HCT116 (cell line): ENCODE results near the gene FBXO7. TPM values are rescaled to one million over a fixed set of nuclear protein-coding genes. Genes with fewer than 3 reads are reported as not detected.

Experiments
- ATAC-seq: fragments of 200-7000 bp; cut with Tn5 transposase; 2 replicates; pipeline ENCODE4 v1.9.1; 2020; ENCODE audit warnings: mild to moderate bottlenecking, moderate library complexity
- BruUV-seq: library from RNA; stranded (reverse); fragments of 400-500 nt; replicated peaks from 2 replicates; lab custom pipeline; 2021; lab: Mats Ljungman, UMichigan
- CTCF ChIA-PET: fragments of 300-600 bp; sonication (Branson Sonifier 250); formaldehyde crosslinking; loops from one replicate; lab custom pipeline; 2021; ENCODE audit warnings: antibody characterized with exemption; lab: Charles Lee
- POLR2A ChIA-PET: fragments of 300-600, 350-600 bp; sonication (Branson Sonifier 250); formaldehyde crosslinking; loops from one replicate; lab custom pipeline; 2021; ENCODE audit warnings: antibody characterized with exemption; lab: Charles Lee
- RAD21 ChIA-PET, 2 experiments: fragments of 300-600 bp; sonication (Branson Sonifier 250); formaldehyde crosslinking; loops; one replicate each; lab custom pipeline; 2023; ENCODE audit warnings: low total read pairs in 2 of 2; ENCODE audit not compliant: uncharacterized antibody in 2 of 2, unreplicated experiment in 2 of 2, low non-redundant PET in 1 of 2; lab: Charles Lee
- DNase-seq: peaks from one replicate; pipeline ENCODE4 v3.0.0-alpha.2; 2010; ENCODE audit warnings: low read depth, low spot score
- H2AFZ ChIP-seq: fragments of 200-600 bp; shearing (Covaris generic), sonication (generic); 2 replicates; pipeline ENCODE4 v1.6.1; 2017; ENCODE audit warnings: low read depth, mixed run types, mixed read lengths, antibody characterized with exemption, low read length; ENCODE audit not compliant: poor library complexity, severe bottlenecking
- H3K27ac ChIP-seq: 2 replicates; pipeline ENCODE4 v1.5.1; 2012; ENCODE audit warnings: low read depth, low read length
- H3K27me3 ChIP-seq: fragments of 200-600 bp; sonication (generic); 2 replicates; pipeline ENCODE4 v1.6.1; 2016; ENCODE audit warnings: mixed run types, low read length, mixed read lengths; ENCODE audit not compliant: insufficient read depth
- H3K36me3 ChIP-seq, 2 experiments: fragments of 200-500 bp in 1 of 2; fragments of 200-600 bp in 1 of 2; sonication (Bioruptor generic) in 1 of 2; sonication (generic) in 1 of 2; 2 replicates each; pipeline versions ENCODE4 v1.5.1 to v1.6.1; 2014 to 2016; ENCODE audit warnings: low read length in 2 of 2, inconsistent platforms in 1 of 2, mixed read lengths in 1 of 2, mixed run types in 1 of 2; ENCODE audit not compliant: insufficient read depth in 2 of 2, control insufficient read depth in 1 of 2
- H3K4me1 ChIP-seq, 2 experiments: fragments of 200-600 bp in 1 of 2; sonication (generic) in 1 of 2; 2 replicates each; pipeline versions ENCODE4 v1.5.1 to v1.6.1; 2012 to 2017; ENCODE audit warnings: low read length in 2 of 2, inconsistent platforms in 1 of 2, mild to moderate bottlenecking in 1 of 2, mixed read lengths in 1 of 2, mixed run types in 1 of 2, moderate library complexity in 1 of 2; ENCODE audit not compliant: insufficient read depth in 2 of 2, control insufficient read depth in 1 of 2
- H3K4me2 ChIP-seq: fragments of 200-600 bp; sonication (generic); 2 replicates; pipeline ENCODE4 v1.6.1; 2017; ENCODE audit warnings: mixed run types, low read length, mixed read lengths
- H3K4me3 ChIP-seq, 2 experiments: fragments of 200-600 bp in 1 of 2; sonication (generic) in 1 of 2; replicated peaks in 1 of 2; 2 replicates each; pipeline ENCODE4 v1.5.1; 2011 to 2016; ENCODE audit warnings: low read length in 2 of 2, control low read depth in 1 of 2, low read depth in 1 of 2, mild to moderate bottlenecking in 1 of 2, mixed read lengths in 1 of 2, mixed run types in 1 of 2
- H3K79me2 ChIP-seq: fragments of 200-600 bp; sonication (generic); 2 replicates; pipeline ENCODE4 v1.6.1; 2017; ENCODE audit warnings: mild to moderate bottlenecking, mixed run types, low read length, moderate library complexity, mixed read lengths; ENCODE audit not compliant: insufficient read depth
- H3K9ac ChIP-seq: fragments of 200-600 bp; sonication (generic); 2 replicates; pipeline ENCODE4 v1.6.1; 2016; ENCODE audit warnings: low read length, mixed read lengths
- H3K9me2 ChIP-seq: fragments of 200-600 bp; sonication (generic), shearing (Covaris generic); 2 replicates; pipeline ENCODE4 v1.6.1; 2017; ENCODE audit warnings: mixed run types, mild to moderate bottlenecking, moderate library complexity; ENCODE audit not compliant: insufficient read depth
- H3K9me3 ChIP-seq, 2 experiments: fragments of 200-500 bp in 1 of 2; fragments of 200-600 bp in 1 of 2; sonication (Bioruptor generic) in 1 of 2; sonication (generic) in 1 of 2; 2 replicates each; pipeline ENCODE4 v1.6.1; 2014 to 2017; ENCODE audit warnings: low read length in 2 of 2, mixed read lengths in 2 of 2, inconsistent platforms in 1 of 2, low read depth in 1 of 2, mild to moderate bottlenecking in 1 of 2, mixed run types in 1 of 2, moderate library complexity in 1 of 2; ENCODE audit not compliant: control insufficient read depth in 1 of 2, insufficient read depth in 1 of 2
- H4K20me1 ChIP-seq: fragments of 200-600 bp; sonication (generic), shearing (Covaris generic); 2 replicates; pipeline ENCODE4 v1.6.1; 2017; ENCODE audit warnings: mixed run types, mild to moderate bottlenecking, moderate library complexity; ENCODE audit not compliant: insufficient read depth
- ATF3 ChIP-seq: IDR thresholded peaks from 2 replicates; pipeline ENCODE4 v1.6.1; 2012
- CBX3 ChIP-seq: IDR thresholded peaks from 2 replicates; pipeline ENCODE4 v1.6.1; 2012; ENCODE audit warnings: low read depth
- CEBPB ChIP-seq: IDR thresholded peaks from 2 replicates; pipeline ENCODE4 v1.6.1; 2012; ENCODE audit warnings: low read depth
- CTCF ChIP-seq, 3 experiments: fragments of 200-600 bp in 1 of 3; sonication (generic) in 1 of 3; IDR thresholded peaks in 2 of 3; conservative IDR thresholded peaks in 1 of 3; 2 replicates each; pipeline ENCODE4 v1.5.1; 2012 to 2017; ENCODE audit warnings: low read depth in 2 of 3, low read length in 2 of 3, antibody characterized with exemption in 1 of 3, borderline replicate concordance in 1 of 3, control low read depth in 1 of 3, mild to moderate bottlenecking in 1 of 3, mixed read lengths in 1 of 3, mixed run types in 1 of 3, moderate library complexity in 1 of 3; ENCODE audit not compliant: insufficient read depth in 1 of 3
- ELF1 ChIP-seq: IDR thresholded peaks from 2 replicates; pipeline ENCODE4 v1.6.1; 2012; ENCODE audit warnings: low read depth, borderline replicate concordance
- EZH2 ChIP-seq: fragments of 200-600 bp; sonication (generic); IDR thresholded peaks from 2 replicates; pipeline ENCODE4 v1.6.1; 2017; ENCODE audit warnings: antibody characterized with exemption, mixed run types
- EZH2phosphoT487 ChIP-seq: fragments of 200-600 bp; IDR thresholded peaks from 2 replicates; pipeline ENCODE4 v1.6.1; 2018; ENCODE audit warnings: antibody characterized with exemption, borderline replicate concordance
- FOSL1 ChIP-seq: IDR thresholded peaks from 2 replicates; pipeline ENCODE4 v1.6.1; 2012; ENCODE audit warnings: low read depth
- JUND ChIP-seq: IDR thresholded peaks from 2 replicates; pipeline ENCODE4 v1.6.1; 2012
- MAX ChIP-seq: IDR thresholded peaks from 2 replicates; pipeline ENCODE4 v1.6.1; 2012
- POLR2A ChIP-seq: IDR thresholded peaks from 2 replicates; pipeline ENCODE4 v1.7.0; 2011; ENCODE audit warnings: borderline replicate concordance; ENCODE audit not compliant: insufficient read depth, insufficient read length; ENCODE audit errors: extremely low read depth
- POLR2AphosphoS5 ChIP-seq: IDR thresholded peaks from 2 replicates; pipeline ENCODE4 v1.6.1; 2011; ENCODE audit warnings: mild to moderate bottlenecking, low read depth, low read length, moderate library complexity
- RAD21 ChIP-seq: IDR thresholded peaks from 2 replicates; pipeline ENCODE4 v1.6.1; 2012; ENCODE audit warnings: low read depth, mild to moderate bottlenecking
- SP1 ChIP-seq: IDR thresholded peaks from 2 replicates; pipeline ENCODE4 v1.6.1; 2012; ENCODE audit warnings: low read depth
- SRF ChIP-seq: IDR thresholded peaks from 2 replicates; pipeline ENCODE4 v1.6.1; 2012; ENCODE audit warnings: low read depth
- TCF7L2 ChIP-seq: IDR thresholded peaks from 2 replicates; pipeline ENCODE4 v1.7.0; 2011; ENCODE audit warnings: borderline replicate concordance, inconsistent platforms; ENCODE audit not compliant: insufficient read depth, insufficient read length; ENCODE audit errors: extremely low read depth
- YY1 ChIP-seq: IDR thresholded peaks from 2 replicates; pipeline ENCODE4 v1.6.1; 2011; ENCODE audit warnings: low read length, low read depth, moderate library complexity, mild to moderate bottlenecking; ENCODE audit not compliant: insufficient replicate concordance; ENCODE audit errors: extremely low read depth
- ZFX ChIP-seq: fragments of 450-650 bp; IDR thresholded peaks from 2 replicates; pipeline ENCODE4 v1.6.1; 2017
- intact Hi-C: fragments of 100-400 bp; cut with micrococcal nuclease; formaldehyde crosslinking; loops from 2 replicates; pipeline ENCODE4 v1.10.0; 2022
- total RNA-seq: library from RNA; stranded (reverse); gene quantifications from one replicate; pipeline ENCODE4 v1.2.1, GENCODE V29; 2021; ENCODE audit not compliant: unreplicated experiment

The FBXO7 gene
- total RNA-seq, 1 experiment from 2014 or later: 69.2 TPM

GRCh38 chr22:32446321-32446720, 28.3 kb upstream of the FBXO7 start:
- H3K36me3 ChIP-seq: no peaks in the 10 kb centered on the region
- no peaks in the 10 kb centered on the region for H3K9me2 ChIP-seq
- DNase-seq (no peak), ATAC-seq (no peak)
- TF ChIP-seq FOSL1 (no peak), SP1 (no peak), RAD21 (no peak), EZH2phosphoT487 (no peak), POLR2A (no peak), SRF (no peak), TCF7L2 (no peak), CTCF (IDR thresholded peaks at IDR 0.05 in 2 of 3, conservative IDR thresholded peaks at IDR 0.05 in 1 of 3; ENCODE audit: borderline replicate concordance in 1 of 3, insufficient read depth in 1 of 3, low read depth in 2 of 3, low read length in 2 of 3) (no peak), MAX (no peak), CBX3 (no peak), POLR2AphosphoS5 (no peak), CEBPB (no peak), EZH2 (no peak), ZFX (no peak), YY1 (no peak), ELF1 (no peak), JUND (no peak), ATF3 (no peak)
- POLR2A ChIA-PET: no interaction called here
- H3K27me3 ChIP-seq: no peaks in the 10 kb centered on the region; the same call in 1 of the 2 replicates
- H3K9me3 ChIP-seq: no peaks in the 10 kb centered on the region
- H3K4me2 ChIP-seq: no peak overlapping the region
- no peak overlapping the region for H3K27ac ChIP-seq
- H3K9ac ChIP-seq: no peak overlapping the region
- H2AFZ ChIP-seq: no peak overlapping the region
- no peak overlapping the region for H3K4me3 ChIP-seq
- H4K20me1 ChIP-seq: no peaks in the 10 kb centered on the region
- CTCF ChIA-PET: no interaction called here
- intact Hi-C loops: no loop called here
- BruUV-seq: no TSS peak
- no peaks in the 10 kb centered on the region for H3K79me2 ChIP-seq
- RAD21 ChIA-PET: no interaction called here
- H3K4me1 ChIP-seq: no peaks in the 10 kb centered on the region
